IMR-90 (cell line): ENCODE measurements around the gene TOMM6. TPM values are rescaled to one million over a fixed set of nuclear protein-coding genes. Genes with fewer than 3 reads are reported as not detected.

Experiments used
- ATAC-seq: fragments of 200-7000 bp; cut with Tn5 transposase; 2 replicates; pipeline ENCODE4 v1.9.1; 2020; ENCODE audit warnings: low read depth, mild to moderate bottlenecking, moderate library complexity
- BruUV-seq: library from RNA; stranded (reverse); fragments of 400-500 nt; replicated peaks from 2 replicates; lab custom pipeline; 2021; lab: Mats Ljungman, UMichigan
- CTCF ChIA-PET: fragments of 300-600 bp; formaldehyde crosslinking; extraction: SDS; loops from one replicate; lab custom pipeline; 2021; ENCODE audit warnings: antibody characterized with exemption; lab: Yijun Ruan, JAX
- POLR2A ChIA-PET: fragments of 300-600 bp; sonication (Branson Sonifier 250); formaldehyde crosslinking; loops from one replicate; lab custom pipeline; 2022; ENCODE audit warnings: antibody characterized with exemption; ENCODE audit not compliant: unreplicated experiment; lab: Charles Lee
- DNase-seq: peaks from one replicate; pipeline ENCODE4 v3.0.0; 2013
- H2AFZ ChIP-seq: replicated peaks from 2 replicates; pipeline ENCODE3; 2013; ENCODE audit warnings: low read length, mild to moderate bottlenecking; ENCODE audit not compliant: poor library complexity
- H2AK5ac ChIP-seq: 2 replicates; pipeline ENCODE4 v1.6.1; 2013; ENCODE audit warnings: low read depth, low read length, inconsistent platforms
- H2AK9ac ChIP-seq: replicated peaks from 2 replicates; pipeline ENCODE3; 2013; ENCODE audit warnings: mild to moderate bottlenecking, low read depth, low read length, moderate library complexity; ENCODE audit not compliant: poor library complexity
- H2BK120ac ChIP-seq: 2 replicates; pipeline ENCODE4 v1.6.1; 2013; ENCODE audit warnings: low read depth, low read length, inconsistent platforms
- H2BK15ac ChIP-seq: 3 replicates; pipeline ENCODE4 v1.6.1; 2013; ENCODE audit warnings: low read depth, low read length, inconsistent platforms
- H2BK20ac ChIP-seq: 2 replicates; pipeline ENCODE4 v1.6.1; 2013; ENCODE audit warnings: low read depth, mild to moderate bottlenecking, inconsistent platforms, low read length, moderate library complexity
- H2BK5ac ChIP-seq: 2 replicates; pipeline ENCODE4 v1.6.1; 2013; ENCODE audit warnings: mild to moderate bottlenecking, low read depth, low read length, inconsistent platforms; ENCODE audit not compliant: poor library complexity, severe bottlenecking
- H3K14ac ChIP-seq: replicated peaks from 2 replicates; pipeline ENCODE4 v1.6.1; 2013; ENCODE audit warnings: low read depth, low read length, inconsistent platforms
- H3K18ac ChIP-seq: 2 replicates; pipeline ENCODE4 v1.6.1; 2013; ENCODE audit warnings: low read depth, low read length, control low read depth
- H3K23ac ChIP-seq: 2 replicates; pipeline ENCODE4 v1.6.1; 2013; ENCODE audit warnings: low read depth, low read length, inconsistent platforms
- H3K27ac ChIP-seq: 2 replicates; pipeline ENCODE4 v1.5.1; 2013; ENCODE audit warnings: mild to moderate bottlenecking, control low read depth, low read length; ENCODE audit not compliant: insufficient read depth
- H3K27me3 ChIP-seq: 2 replicates; pipeline ENCODE4 v1.6.1; 2013; ENCODE audit warnings: low read length; ENCODE audit not compliant: control insufficient read depth, insufficient read depth
- H3K36me3 ChIP-seq: 2 replicates; pipeline ENCODE4 v1.6.1; 2013; ENCODE audit warnings: low read length, mixed read lengths; ENCODE audit not compliant: control insufficient read depth, insufficient read depth
- H3K4ac ChIP-seq: 2 replicates; pipeline ENCODE4 v1.6.1; 2013; ENCODE audit warnings: low read depth, low read length, inconsistent platforms
- H3K4me1 ChIP-seq: 2 replicates; pipeline ENCODE4 v1.6.1; 2013; ENCODE audit warnings: low read length, mixed read lengths; ENCODE audit not compliant: control insufficient read depth, insufficient read depth
- H3K4me2 ChIP-seq: 2 replicates; pipeline ENCODE4 v1.6.1; 2013; ENCODE audit warnings: low read depth, mild to moderate bottlenecking, control low read depth, low read length, moderate library complexity
- H3K4me3 ChIP-seq: 2 replicates; pipeline ENCODE4 v1.5.1; 2013; ENCODE audit warnings: low read depth, mild to moderate bottlenecking, control low read depth, low read length, moderate library complexity; ENCODE audit not compliant: insufficient read depth
- H3K56ac ChIP-seq: 2 replicates; pipeline ENCODE4 v1.6.1; 2013; ENCODE audit warnings: low read length, inconsistent platforms; ENCODE audit not compliant: insufficient read depth; ENCODE audit errors: extremely low read depth
- H3K79me1 ChIP-seq, 2 experiments: 2 replicates each; pipeline ENCODE4 v1.6.1; 2013; ENCODE audit warnings: low read length in 2 of 2, inconsistent platforms in 1 of 2, low read depth in 1 of 2
- H3K9ac ChIP-seq: 2 replicates; pipeline ENCODE4 v1.6.1; 2013; ENCODE audit warnings: low read depth, low read length, control low read depth
- H3K9me1 ChIP-seq: 2 replicates; pipeline ENCODE4 v1.6.1; 2013; ENCODE audit warnings: low read length, inconsistent platforms; ENCODE audit not compliant: insufficient read depth
- H3K9me3 ChIP-seq: 2 replicates; pipeline ENCODE4 v1.6.1; 2013; ENCODE audit warnings: low read length; ENCODE audit not compliant: control insufficient read depth, insufficient read depth
- H4K20me1 ChIP-seq: 2 replicates; pipeline ENCODE4 v1.6.1; 2013; ENCODE audit warnings: low read length, inconsistent platforms; ENCODE audit not compliant: insufficient read depth
- H4K5ac ChIP-seq: 2 replicates; pipeline ENCODE4 v1.6.1; 2013; ENCODE audit warnings: mild to moderate bottlenecking, low read depth, low read length, control low read depth
- H4K8ac ChIP-seq, 2 experiments: 2 replicates each; pipeline ENCODE4 v1.6.1; 2013; ENCODE audit warnings: low read depth in 2 of 2, low read length in 2 of 2, control low read depth in 1 of 2, inconsistent platforms in 1 of 2
- H4K91ac ChIP-seq: 2 replicates; pipeline ENCODE4 v1.6.1; 2013; ENCODE audit warnings: low read depth, low read length, inconsistent platforms; ENCODE audit not compliant: insufficient read depth
- BHLHE40 ChIP-seq: fragments of 150-350 bp; IDR thresholded peaks from 2 replicates; pipeline ENCODE4 v1.6.1; 2016; ENCODE audit warnings: mild to moderate bottlenecking, low read depth, low read length
- CHD1 ChIP-seq: IDR thresholded peaks from 2 replicates; pipeline ENCODE4 v1.6.1; 2012; ENCODE audit warnings: low read depth, low read length, improper control_type of control experiment
- ELK1 ChIP-seq: fragments of 150-350 bp; IDR thresholded peaks from 2 replicates; pipeline ENCODE4 v1.6.1; 2016; ENCODE audit warnings: low read depth, mild to moderate bottlenecking, low read length, moderate library complexity, borderline replicate concordance
- POLR2A ChIP-seq: IDR thresholded peaks from 2 replicates; pipeline ENCODE4 v1.6.1; 2012; ENCODE audit warnings: mild to moderate bottlenecking, low read depth, low read length
- RAD21 ChIP-seq: IDR thresholded peaks from 2 replicates; pipeline ENCODE4 v1.6.1; 2012; ENCODE audit warnings: low read length, improper control_type of control experiment
- RCOR1 ChIP-seq: IDR thresholded peaks from 2 replicates; pipeline ENCODE4 v1.6.1; 2012; ENCODE audit warnings: mild to moderate bottlenecking, low read length, improper control_type of control experiment; ENCODE audit not compliant: insufficient replicate concordance
- SMC3 ChIP-seq: fragments of 150-350 bp; IDR thresholded peaks from 2 replicates; pipeline ENCODE4 v1.6.1; 2016; ENCODE audit warnings: low read depth, mild to moderate bottlenecking, antibody characterized with exemption, low read length, moderate library complexity
- USF2 ChIP-seq: fragments of 150-350 bp; IDR thresholded peaks from 2 replicates; pipeline ENCODE4 v1.6.1; 2017; ENCODE audit warnings: mild to moderate bottlenecking, antibody characterized with exemption, low read length, low read depth
- WGBS, 2 experiments: methylation state at CpG; one replicate each; pipeline versions ENCODE4 v1.1.5 to v1.1.7; 2013; ENCODE audit warnings: missing lambda C conversion rate in 2 of 2; ENCODE audit not compliant: insufficient read length in 1 of 2; ENCODE audit errors: extremely low coverage in 2 of 2; 5-methylcytosine and 5-hydroxymethylcytosine counted together
- dilution Hi-C: fragments of 300-500 bp; cut with HindIII; formaldehyde crosslinking; loops from one replicate; pipeline ENCODE4 v1.14.3; 2018; ENCODE audit warnings: low sequenced_read_pairs; ENCODE audit not compliant: unreplicated experiment
- in situ Hi-C: fragments of 300-500 bp; cut with MboI; formaldehyde crosslinking; loops from 3 replicates; pipeline ENCODE4 v1.14.3; 2019; ENCODE audit warnings: low sequenced_read_pairs, inconsistent platforms, mixed read lengths
- intact Hi-C: fragments of 100-400 bp; cut with micrococcal nuclease; formaldehyde crosslinking; loops from 2 replicates; pipeline ENCODE4 v1.10.0; 2022
- polyA plus RNA-seq, 3 experiments: library from polyadenylated mRNA; depleted of rRNA; stranded (reverse); fragments of >200 nt; gene quantifications; 2 replicates each; pipeline ENCODE4 v1.2.3, GENCODE V29; 2012; ENCODE audit warnings: low replicate concordance in 1 of 3
- total RNA-seq: library from RNA; depleted of rRNA; stranded (reverse); fragments of >200 nt; gene quantifications from 2 replicates; pipeline ENCODE4 v1.2.3, GENCODE V29; 2012

Gene TOMM6
- total and polyA plus RNA-seq, 2 of the 4 experiments (the other 2 are of a cell fraction): 128 to 227 TPM

GRCh38 chr6:41755895-41756294 is 31.6 kb upstream of the TOMM6 start:
- Histone ChIP-seq H4K91ac (no peak overlapping the region), H3K9ac (no peak overlapping the region), H3K4ac (no peak overlapping the region), H3K4me3 (no peak overlapping the region), H4K8ac (no peak overlapping the region), H4K20me1 (no peaks in the 10 kb centered on the region), H2BK5ac (no peak overlapping the region), H3K4me1 (peaks cover 3% of the 10 kb centered on the region; the same call in 1 of the 2 replicates), H3K56ac (no peak overlapping the region), H2AFZ (no peak overlapping the region), H3K36me3 (no peaks in the 10 kb centered on the region), H3K9me3 (no peaks in the 10 kb centered on the region), H2BK15ac (no peak overlapping the region), H3K79me1 (no peaks in the 10 kb centered on the region), H3K9me1 (no peaks in the 10 kb centered on the region; the same call in 1 of the 2 replicates), H3K18ac (no peak overlapping the region), H3K14ac (no peak overlapping the region), H3K23ac (no peak overlapping the region), H2AK5ac (no peak overlapping the region), H2BK120ac (no peak overlapping the region), H3K27ac (no peak overlapping the region), H3K4me2 (no peak overlapping the region), H3K27me3 (peaks cover 31% of the 10 kb centered on the region), H2AK9ac (no peak overlapping the region), H2BK20ac (no peak overlapping the region), H4K5ac (no peak overlapping the region)
- no peak for TF ChIP-seq CHD1
- TF ChIP-seq RCOR1: no peak
- no peak for TF ChIP-seq USF2
- no peak for TF ChIP-seq POLR2A
- TF ChIP-seq BHLHE40: no peak
- TF ChIP-seq RAD21: no peak
- no peak for TF ChIP-seq ELK1
- no peak for TF ChIP-seq SMC3
- WGBS, 2 experiments: 57% methylated on average over 1 of the region's 4 CpGs; no CpG with 5 or more reads in 1 of the 2 experiments
- ChIA-PET CTCF (no interaction called here), POLR2A (no interaction called here)
- intact Hi-C loops: no loop called here
- in situ Hi-C loops: no loop called here
- DNase-seq (no peak), ATAC-seq (no peak)
- dilution Hi-C loops: no loop called here
- no TSS peak for BruUV-seq
